Renal cortex interstitium (tissue), 11 donors: ENCODE measurements around the gene N4BP3. TPM values are rescaled to one million over a fixed set of nuclear protein-coding genes. Genes with fewer than 3 reads are reported as not detected.

Experiments used
- DNase-seq, 11 donors: peaks; one replicate each; pipeline ENCODE4 v3.0.0-alpha.2; 2013; ENCODE audit warnings: low read depth in 9 of 11, low spot score in 4 of 11; ENCODE audit errors: extremely low read depth in 1 of 11
- polyA plus RNA-seq, 3 donors: library from polyadenylated mRNA; unstranded; fragments of 120-200 nt; gene quantifications; one replicate each; pipeline ENCODE4 v1.2.1, GENCODE V29; 2013; ENCODE audit not compliant: insufficient read length in 3 of 3

The N4BP3 gene
- polyA plus RNA-seq, 3 donors, result 3.7 to 5.7 (median 4.8) TPM

DNA sequence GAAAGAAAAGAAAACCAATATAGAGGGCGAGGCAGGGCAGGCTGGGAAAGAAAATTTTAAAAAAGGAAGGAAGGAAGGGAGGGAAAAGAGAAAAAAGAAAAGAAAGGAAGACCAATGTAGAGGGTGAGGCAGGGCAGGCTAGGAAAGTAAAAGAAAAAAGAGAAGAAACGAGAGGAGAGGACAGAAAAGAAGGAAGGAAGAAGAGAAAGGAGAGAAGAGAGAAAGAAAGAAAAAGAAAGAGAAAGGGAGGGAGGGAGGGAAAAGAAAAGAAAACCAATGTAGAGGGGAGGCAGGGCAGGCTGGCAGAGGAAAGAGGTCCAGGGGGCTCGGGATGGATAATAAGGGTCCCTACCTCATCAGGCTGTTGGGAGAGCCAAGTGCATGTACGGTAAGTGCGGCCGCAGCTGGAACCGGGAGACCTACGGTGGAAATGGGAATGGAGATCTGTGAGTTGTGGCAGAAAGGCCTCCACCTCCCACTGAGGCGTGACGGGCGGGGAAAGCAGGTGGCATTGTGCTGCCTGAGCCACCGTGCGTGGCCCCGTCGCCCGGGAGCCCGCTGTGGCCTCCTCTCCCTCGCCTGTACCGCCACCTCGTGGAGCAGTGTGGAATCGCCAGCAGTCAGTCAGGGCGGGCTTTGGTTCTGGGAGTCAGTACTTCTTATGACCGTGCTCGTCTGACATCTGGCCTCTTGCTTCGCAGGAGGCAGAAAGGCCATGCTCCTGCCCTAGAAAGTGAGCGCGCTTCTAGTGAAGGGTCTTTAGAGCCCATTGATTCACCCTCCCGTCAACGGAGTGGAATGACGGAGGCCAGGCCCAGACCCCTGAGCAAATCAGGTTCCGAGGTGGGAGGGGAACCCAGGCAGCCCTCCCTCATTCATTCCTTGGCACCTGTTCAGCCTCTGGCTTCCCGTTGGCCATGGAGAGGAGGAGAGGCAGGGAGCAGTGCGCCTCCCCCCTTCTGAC, 50.7 kb downstream of the N4BP3 start:
- peak; percentile 62 to 84 (median 78) for DNase-seq

DNA sequence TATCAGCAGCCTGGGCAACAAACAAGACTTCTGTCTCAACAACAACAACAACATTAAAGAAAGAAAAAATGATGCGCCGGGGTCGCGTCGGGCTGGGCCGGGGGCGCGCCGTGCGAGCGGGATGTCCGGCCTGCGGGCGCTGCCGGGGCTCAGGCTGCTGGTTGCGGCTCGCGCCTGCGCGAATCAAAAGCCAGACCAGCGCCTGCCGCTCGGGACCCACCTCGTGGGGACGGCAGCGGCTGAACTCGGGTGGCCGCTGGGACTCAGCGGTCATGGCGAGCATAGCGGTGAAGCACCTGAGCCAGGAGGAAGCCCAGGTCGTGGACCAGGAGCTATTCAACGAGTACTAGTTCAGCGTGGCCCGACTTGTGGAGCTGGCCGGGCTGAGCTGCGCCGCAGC, 52.2 kb downstream of the N4BP3 start:
- no peak for DNase-seq

DNA sequence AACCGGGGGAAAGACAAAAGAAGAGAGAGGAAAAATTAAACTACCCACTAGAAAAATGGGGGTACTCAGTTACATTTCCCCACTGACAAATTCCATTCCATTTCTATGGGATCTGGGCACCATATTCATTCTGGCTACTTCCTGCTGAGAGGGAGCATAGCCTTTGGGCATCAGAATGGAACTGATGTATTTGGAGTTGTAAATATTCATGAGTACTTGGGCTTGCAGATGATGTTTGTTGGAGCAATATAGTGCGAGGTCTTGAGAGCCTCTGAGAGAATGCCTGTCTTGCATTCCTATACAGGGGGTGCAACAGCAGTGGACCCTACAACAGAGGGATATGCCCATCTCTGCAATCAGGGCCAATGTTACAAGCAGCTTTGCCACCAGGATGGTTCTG, 57.1 kb downstream of the N4BP3 start:
- no peak for DNase-seq

DNA sequence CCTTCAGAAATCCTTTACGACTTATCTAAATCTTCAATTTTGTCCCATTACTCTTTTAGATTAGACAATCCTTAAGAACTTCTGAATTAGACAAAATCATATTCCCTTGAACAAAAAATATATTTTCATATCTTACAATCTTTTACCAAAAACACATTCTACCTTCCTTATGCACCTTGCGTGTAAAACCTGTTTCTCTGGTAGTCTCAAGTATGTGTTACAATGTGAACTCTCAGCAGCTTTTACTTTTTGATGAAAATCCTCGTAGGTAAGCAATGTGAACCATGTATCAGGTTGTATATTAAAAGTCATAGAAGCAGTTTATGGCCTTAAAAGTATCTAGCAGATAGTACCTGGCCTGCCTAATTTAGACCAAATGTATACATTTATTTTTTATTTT, 61.1 kb downstream of the N4BP3 start:
- no peak for DNase-seq

Other genes with a start within 250 kb of the N4BP3 start
- gene PROP1, start 117.3 kb upstream of the N4BP3 start, polyA plus RNA-seq, result under 1 TPM in 2 of 3 donors, not detected in 1; 0.07 to 0.12 TPM
- 10 to 100 TPM; 30.2 to 34.9 (median 34.0) TPM for gene RMND5B, start 17.5 kb downstream of the N4BP3 start, polyA plus RNA-seq
- 100 to 1,000 TPM; 102 to 123 (median 104) TPM for gene NHP2, start 40.4 kb downstream of the N4BP3 start, polyA plus RNA-seq
- under 1 TPM; 0.04 to 0.11 (median 0.08) TPM for gene GMCL2, start 73.8 kb downstream of the N4BP3 start, polyA plus RNA-seq
- gene HNRNPAB, start 91.0 kb downstream of the N4BP3 start, polyA plus RNA-seq, result 100 to 1,000 TPM; 121 to 174 (median 157) TPM
- gene PHYKPL, start 119.3 kb downstream of the N4BP3 start, polyA plus RNA-seq, result 100 to 1,000 TPM in 1 of 3 donors, 10 to 100 TPM in 2; 76.9 to 153 (median 77.8) TPM